GM12892 (cell line): ENCODE data around the gene LARP4.
"Not testable (repeated sequence)": the region's sequence is repeated elsewhere in the genome, so short reads cannot be mapped to it uniquely, and the experiment has no call there.

Experiments
- DNase-seq: peaks from one replicate; pipeline ENCODE4 v3.0.0; 2011; ENCODE audit not compliant: insufficient read length
- FAIRE-seq: peaks from 2 replicates; lab custom pipeline; 2011; peaks lifted over from hg19 to GRCh38; lab: Jason Lieb, UNC
- POLR2A ChIP-seq: IDR thresholded peaks from 2 replicates; pipeline ENCODE4 v1.6.1; 2011; ENCODE audit warnings: low read depth, low read length, control low read depth
- POLR2AphosphoS5 ChIP-seq: IDR thresholded peaks from 2 replicates; pipeline ENCODE4 v1.6.1; 2011; ENCODE audit warnings: low read depth, low read length, control low read depth
- TAF1 ChIP-seq: IDR thresholded peaks from 2 replicates; pipeline ENCODE4 v1.6.1; 2011; ENCODE audit warnings: low read depth, mild to moderate bottlenecking, control low read depth, low read length, borderline replicate concordance

LARP4 gene

DNA sequence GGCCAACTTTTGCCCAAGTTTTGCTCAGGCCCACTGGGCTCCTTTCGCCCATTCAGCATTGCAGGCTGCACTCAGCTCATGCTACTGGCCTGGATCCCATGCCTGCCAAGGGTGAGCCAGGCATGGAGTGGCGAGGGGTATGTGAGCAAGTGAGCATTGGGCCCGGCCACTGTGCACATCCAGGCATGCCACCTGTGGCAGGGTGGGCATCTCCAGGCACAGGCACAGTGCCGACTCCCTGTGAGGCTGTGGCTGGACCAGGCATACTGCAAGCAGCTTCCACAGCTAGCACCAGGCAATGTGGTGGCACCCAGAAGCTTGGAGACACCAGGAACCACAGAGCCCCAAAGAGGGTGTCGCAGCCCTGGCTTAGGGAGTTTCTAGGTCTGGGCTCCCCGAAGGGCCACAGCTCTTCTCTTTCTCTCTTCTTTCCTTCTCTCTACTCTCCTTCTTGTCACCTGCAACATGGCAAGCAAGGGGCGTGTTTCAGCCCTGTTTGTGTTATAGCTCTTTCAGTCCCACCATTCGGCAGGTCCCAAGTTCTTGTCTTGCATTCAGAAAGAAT, 19.8 kb upstream of the LARP4 start:
- FAIRE-seq (no peak), DNase-seq (no peak)
- TF ChIP-seq POLR2A: no peak

GRCh38 chr12:50387487-50387886, 13.2 kb upstream of the LARP4 start:
- DNase-seq: no peak
- no peak for FAIRE-seq
- TF ChIP-seq POLR2AphosphoS5 (no peak), POLR2A (no peak), TAF1 (no peak)

DNA sequence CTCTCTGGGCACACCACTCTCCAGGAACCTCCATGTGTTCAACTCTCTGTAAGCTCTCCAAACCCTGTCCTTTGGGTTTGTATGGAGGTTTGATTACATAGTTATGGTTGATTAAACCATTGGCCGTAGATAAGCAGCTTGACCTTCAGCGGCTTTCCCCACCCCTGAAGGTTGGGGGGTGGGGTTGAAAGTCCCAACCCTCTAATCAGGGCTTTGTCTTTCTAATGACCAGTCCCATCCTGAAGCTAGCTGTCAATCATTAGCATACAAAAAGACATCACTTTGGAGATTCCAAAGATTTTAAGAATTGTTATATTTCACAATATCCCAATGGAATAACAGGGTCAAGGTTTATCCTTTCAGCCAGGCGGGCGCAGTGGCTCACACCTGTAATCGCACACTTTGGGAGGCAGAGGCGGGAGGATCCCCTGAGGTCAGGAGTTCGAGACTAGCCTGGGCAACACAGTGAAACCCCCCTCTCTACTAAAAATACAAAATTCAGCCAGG, 12.7 kb upstream of the LARP4 start:
- no peak for TF ChIP-seq POLR2AphosphoS5
- TF ChIP-seq POLR2A: no peak
- TF ChIP-seq TAF1: no peak
- no peak for DNase-seq
- FAIRE-seq: no peak

DNA sequence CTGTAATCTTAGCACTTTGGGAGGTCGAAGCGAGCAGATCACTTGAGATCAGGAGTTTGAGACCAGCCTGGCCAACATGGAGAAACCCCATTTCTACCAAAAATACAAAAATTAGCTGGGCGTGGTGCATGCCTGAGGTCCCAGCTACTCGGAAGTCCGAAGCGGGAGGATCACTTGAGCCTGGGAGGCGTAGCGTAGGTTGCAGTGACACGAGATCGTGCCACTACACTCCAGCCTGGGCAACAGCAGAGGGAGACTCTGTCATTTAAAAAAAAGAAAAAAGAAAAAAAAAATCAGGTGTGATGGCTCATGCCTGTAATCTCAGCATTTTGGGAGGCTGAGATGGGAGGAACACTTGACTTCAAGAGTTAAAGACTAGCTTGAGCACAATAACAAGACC, 11.9 kb upstream of the LARP4 start:
- DNase-seq, FAIRE-seq: not testable (repeated sequence)

- FAIRE-seq (no peak), DNase-seq (no peak)
- TF ChIP-seq POLR2AphosphoS5 (no peak), TAF1 (no peak), POLR2A (no peak)
Observed at GRCh38 chr12:50390316-50390741, 10.4 kb upstream of the LARP4 start.

DNA sequence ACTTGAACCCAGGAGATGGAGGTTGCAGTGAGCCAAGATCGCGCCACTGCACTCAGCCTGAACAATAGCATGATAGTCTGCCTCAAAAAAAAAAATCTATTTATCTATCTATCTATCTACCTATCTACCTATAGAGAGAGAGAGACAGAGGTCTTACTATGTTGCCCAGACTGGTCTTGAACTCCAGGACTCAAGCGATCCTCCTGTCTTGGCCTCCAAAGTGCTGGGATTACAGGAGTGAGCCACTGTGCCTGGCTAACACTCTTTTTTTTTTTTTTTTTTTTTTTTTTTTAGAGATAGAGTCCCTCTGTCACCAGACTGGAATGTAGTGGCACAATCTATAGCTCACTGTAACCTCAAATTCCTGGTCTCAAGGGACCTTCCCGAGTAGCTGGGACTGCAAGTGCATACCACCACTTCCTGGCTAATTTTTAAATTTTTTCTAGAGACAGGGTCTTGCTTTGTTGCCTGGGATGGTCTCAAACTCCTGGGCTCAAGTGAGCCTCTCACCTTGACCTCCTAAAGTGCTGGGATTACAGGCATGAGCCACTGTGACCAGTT, 6.1 kb upstream of the LARP4 start:
- FAIRE-seq (no peak), DNase-seq (no peak)
- TF ChIP-seq POLR2A (no peak), POLR2AphosphoS5 (no peak), TAF1 (no peak)

GRCh38 chr12:50397117-50397650, 3.5 kb upstream of the LARP4 start:
- TF ChIP-seq POLR2AphosphoS5: no peak
- no peak for TF ChIP-seq POLR2A
- TF ChIP-seq TAF1: no peak
- FAIRE-seq: no peak
- DNase-seq: no peak

DNA sequence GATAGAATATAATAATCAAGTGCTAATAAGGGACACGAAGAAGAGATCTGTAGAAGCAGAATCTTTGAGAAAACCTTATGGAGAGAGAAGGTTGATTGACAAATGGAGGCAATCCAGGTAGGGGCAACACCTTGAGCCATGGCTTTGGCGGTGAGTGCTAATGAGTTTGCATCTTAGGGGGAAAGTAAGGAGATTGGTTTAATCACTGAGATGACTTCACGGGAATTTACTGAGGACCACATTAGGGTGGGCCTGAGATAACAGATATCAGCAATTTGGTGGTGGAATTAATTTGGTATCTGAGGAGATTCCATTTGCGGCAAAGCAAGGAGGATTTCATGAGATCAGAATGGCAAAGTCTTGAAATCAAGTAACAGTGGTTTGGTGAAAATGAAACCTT, 1.8 kb upstream of the LARP4 start:
- FAIRE-seq: no peak
- TF ChIP-seq POLR2AphosphoS5 (no peak), POLR2A (no peak), TAF1 (no peak)
- no peak for DNase-seq

GRCh38 chr12:50400104-50400637, 514 bp upstream of the LARP4 start:
- DNase-seq (no peak), FAIRE-seq (no peak)
- TF ChIP-seq TAF1 (no peak), POLR2A (no peak), POLR2AphosphoS5 (no peak)

DNA sequence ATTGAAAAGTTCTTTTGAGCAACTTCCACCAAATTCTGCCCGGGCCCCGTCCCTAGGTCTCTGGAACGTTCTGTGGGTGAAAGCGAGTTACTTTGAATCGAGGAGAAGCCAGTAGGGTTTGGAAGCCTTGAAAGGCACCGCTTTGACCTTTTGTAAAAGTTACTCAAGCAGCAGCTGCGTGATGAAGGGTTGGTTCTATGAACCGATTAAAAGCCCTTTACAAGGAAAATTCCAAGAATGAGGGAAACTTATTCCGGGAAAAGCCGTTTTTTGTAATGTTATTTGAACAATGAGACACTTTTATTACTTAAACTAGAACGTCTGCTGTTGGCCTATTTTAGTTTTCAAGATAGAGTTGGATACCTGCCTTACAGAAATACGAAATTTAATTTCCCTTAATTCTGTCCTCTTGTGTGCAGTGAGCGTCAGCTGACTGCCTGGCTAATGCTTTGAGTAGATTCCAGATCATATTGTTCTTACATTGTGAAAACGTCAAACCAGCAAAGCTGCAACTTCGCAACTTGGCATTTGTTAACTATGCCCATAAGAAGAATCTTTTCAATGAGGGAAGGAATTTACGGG, 906 bp downstream of the LARP4 start:
- DNase-seq (no peak), FAIRE-seq (no peak)
- TF ChIP-seq POLR2AphosphoS5: no peak
- no peak for TF ChIP-seq POLR2A
- TF ChIP-seq TAF1: no peak

DNA sequence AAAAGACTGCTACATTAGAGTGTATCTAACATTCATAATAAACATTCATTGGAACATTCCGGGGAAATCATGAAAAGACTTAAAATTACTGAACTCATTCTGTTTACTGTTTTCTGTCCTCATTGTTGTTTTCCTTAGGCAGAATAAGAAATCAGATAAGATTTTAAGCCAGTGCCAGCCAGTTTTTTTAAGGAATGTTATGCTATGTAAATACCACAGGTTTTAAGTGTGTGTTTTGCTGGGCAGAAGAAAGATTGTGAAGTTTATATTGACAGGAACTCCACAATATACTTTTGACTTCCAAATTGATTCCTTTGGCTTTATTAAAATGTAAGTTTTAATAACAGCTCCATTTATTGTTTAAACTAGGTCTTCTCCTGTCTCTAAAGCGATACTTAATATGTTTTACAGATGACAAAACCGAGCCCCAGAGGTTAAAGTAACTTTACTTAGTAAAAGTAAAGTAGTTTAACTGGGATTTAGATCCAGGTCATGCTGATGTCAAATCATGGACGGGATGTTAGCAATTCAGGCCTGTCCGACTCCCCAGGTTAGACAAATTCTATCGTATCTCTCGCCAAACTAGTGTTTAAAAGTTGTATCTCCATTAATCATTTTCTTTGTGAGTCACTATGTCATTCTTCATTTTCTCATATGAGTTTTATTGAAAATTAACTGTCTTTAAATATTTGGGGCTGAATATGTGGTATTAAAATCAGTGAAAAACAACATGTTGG, 1.7 kb downstream of the LARP4 start:
- TF ChIP-seq TAF1: no peak
- no peak for TF ChIP-seq POLR2AphosphoS5
- TF ChIP-seq POLR2A: no peak
- FAIRE-seq: no peak
- no peak for DNase-seq

- DNase-seq: no peak
- TF ChIP-seq POLR2AphosphoS5 (no peak), POLR2A (no peak), TAF1 (no peak)
- no peak for FAIRE-seq
Observed at GRCh38 chr12:50403001-50403440, 2.3 kb downstream of the LARP4 start.
